Epithelial cell of esophagus (primary cell): ENCODE data around the gene ARHGEF18.
"Not testable (repeated sequence)": the region's sequence is repeated elsewhere in the genome, so short reads cannot be mapped to it uniquely, and the experiment has no call there.

Experiments used
- DNase-seq: peaks from one replicate; pipeline ENCODE4 v3.0.0; 2010; ENCODE audit warnings: low read depth
- H3K4me3 ChIP-seq: 2 replicates; pipeline ENCODE4 v1.5.1; 2011; ENCODE audit warnings: mild to moderate bottlenecking, low read length, control low read depth
- CTCF ChIP-seq: IDR thresholded peaks from 2 replicates; pipeline ENCODE4 v1.5.1; 2011; ENCODE audit warnings: low read depth, mild to moderate bottlenecking, low read length, control low read depth, inconsistent platforms; ENCODE audit not compliant: insufficient read depth; ENCODE audit errors: missing control alignments

The ARHGEF18 gene

GRCh38 chr19:7348587-7349230 is at the start of gene ARHGEF18:
Gene ARHGEF18 (plus strand): TSS chr19:7348937. CDS start chr19:7362891, 13,954 bp downstream.
- no peak within 1 kb of the TSS for H3K4me3 ChIP-seq
- no peak for DNase-seq
- TF ChIP-seq CTCF: no peak

GRCh38 chr19:7301525-7301924 is 47.2 kb upstream of the ARHGEF18 start:
- no peak for DNase-seq
- no peak for TF ChIP-seq CTCF
- H3K4me3 ChIP-seq: no peak overlapping the region

- DNase-seq: no peak
- no peak for TF ChIP-seq CTCF
- no peak overlapping the region for H3K4me3 ChIP-seq
These were observed 45.3 kb upstream of the ARHGEF18 start for GRCh38 chr19:7303470-7303869.

GRCh38 chr19:7304200-7304599 is 44.5 kb upstream of the ARHGEF18 start:
- no peak for TF ChIP-seq CTCF
- no peak for DNase-seq
- no peak overlapping the region for H3K4me3 ChIP-seq

- no peak for TF ChIP-seq CTCF
- DNase-seq: no peak
- H3K4me3 ChIP-seq: no peak overlapping the region
These were observed 41.0 kb upstream of the ARHGEF18 start for GRCh38 chr19:7307590-7308218.

- H3K4me3 ChIP-seq, DNase-seq: not testable (repeated sequence)
These were observed 40.4 kb upstream of the ARHGEF18 start for GRCh38 chr19:7308327-7308726.

- DNase-seq: no peak
- H3K4me3 ChIP-seq: no peak overlapping the region
- TF ChIP-seq CTCF: no peak
These were observed 36.8 kb upstream of the ARHGEF18 start for GRCh38 chr19:7311911-7312310.
